Stomach (tissue), 9 donors: ENCODE results near the gene SLC35D1. TPM values are rescaled to one million over a fixed set of nuclear protein-coding genes. Genes with fewer than 3 reads are reported as not detected.

Experiments
- DNase-seq, 2 donors: peaks; one replicate each; pipeline versions ENCODE4 v3.0.0 to v3.0.0-alpha.2; 2013 to 2019
- H3K27ac ChIP-seq, 5 donors: fragments of 200-600 bp in 4 of 5; sonication (generic) in 4 of 5; one replicate each; pipeline ENCODE4 v1.5.1; 2013 to 2019; ENCODE audit warnings: mild to moderate bottlenecking in 1 of 5, moderate library complexity in 1 of 5
- H3K27me3 ChIP-seq, 3 donors: fragments of 200-600 bp; sonication (generic); one replicate each; pipeline ENCODE4 v1.5.1; 2017 to 2019; ENCODE audit warnings: mixed run types in 1 of 3
- H3K36me3 ChIP-seq, 4 donors: fragments of 200-600 bp; sonication (generic); 1 replicate in 3 of 4; 2 replicates in 1 of 4; pipeline ENCODE4 v1.5.1; 2016 to 2019
- H3K4me1 ChIP-seq, 4 donors: fragments of 200-600 bp; sonication (generic); one replicate each; pipeline ENCODE4 v1.5.1; 2016 to 2019
- H3K4me3 ChIP-seq, 4 donors: fragments of 200-600 bp; sonication (generic) in 3 of 4; one replicate each; pipeline ENCODE4 v1.5.1; 2016 to 2019; ENCODE audit warnings: mild to moderate bottlenecking in 1 of 4
- H3K9me3 ChIP-seq, 4 donors: fragments of 200-600 bp; sonication (generic); one replicate each; pipeline ENCODE4 v1.5.1; 2016 to 2019
- EP300 ChIP-seq: sonication (generic); formaldehyde crosslinking; IDR thresholded peaks from one replicate; pipeline ENCODE4 v1.6.1; 2017; ENCODE audit warnings: antibody characterized with exemption
- POLR2A ChIP-seq, 4 donors: fragments of 450-650 bp; IDR thresholded peaks; one replicate each; pipeline ENCODE4 v1.6.1; 2016; ENCODE audit warnings: antibody characterized with exemption in 4 of 4, control low read depth in 2 of 4, mild to moderate bottlenecking in 1 of 4, moderate library complexity in 1 of 4
- POLR2AphosphoS5 ChIP-seq, 3 donors: sonication (generic); formaldehyde crosslinking; IDR thresholded peaks; one replicate each; pipeline ENCODE4 v1.6.1; 2016; ENCODE audit warnings: antibody characterized with exemption in 3 of 3
- WGBS, 5 donors: extraction: QIAGEN DNeasy Blood & Tissue Kit in 3 of 5; methylation state at CpG; one replicate each; pipeline versions ENCODE4 v1.1.5 to v1.1.7; 2013 to 2018; 5-methylcytosine and 5-hydroxymethylcytosine counted together
- intact Hi-C: fragments of 100-400 bp; cut with DNase I; formaldehyde crosslinking; loops from one replicate; pipeline ENCODE4 v1.15.1; 2023; ENCODE audit warnings: low total_unique reads
- polyA plus RNA-seq, 3 donors: library from polyadenylated mRNA; stranded (reverse); fragments of 200-250 nt; gene quantifications; one replicate each; pipeline ENCODE4 v1.2.3, GENCODE V29; 2013
- total RNA-seq, 5 donors: library from RNA; depleted of rRNA; stranded (reverse); fragments of >200 nt; gene quantifications; one replicate each; pipeline versions ENCODE4 v1.1.0 to v1.2.3, GENCODE V29; 2014 to 2016
- TF ChIP-seq, protein P1 (sequence below), 7 experiments: fragments of 450-650 bp in 4 of 7; fragments of 200-600 bp in 3 of 7; sonication (generic) in 3 of 7; IDR thresholded peaks; one replicate each; pipeline ENCODE4 v1.5.1; 2016 to 2019; ENCODE audit warnings: antibody characterized with exemption in 7 of 7, control low read depth in 2 of 7, mild to moderate bottlenecking in 1 of 7
- donor health status: healthy with polysubstance abuse.
- donor health status: Bipolar disorder and iron deficiency.
- donor health status: healthy.

The SLC35D1 gene
- total and polyA plus RNA-seq, 8 donors, result 1.7 to 40.8 (median 10.0) TPM

DNA sequence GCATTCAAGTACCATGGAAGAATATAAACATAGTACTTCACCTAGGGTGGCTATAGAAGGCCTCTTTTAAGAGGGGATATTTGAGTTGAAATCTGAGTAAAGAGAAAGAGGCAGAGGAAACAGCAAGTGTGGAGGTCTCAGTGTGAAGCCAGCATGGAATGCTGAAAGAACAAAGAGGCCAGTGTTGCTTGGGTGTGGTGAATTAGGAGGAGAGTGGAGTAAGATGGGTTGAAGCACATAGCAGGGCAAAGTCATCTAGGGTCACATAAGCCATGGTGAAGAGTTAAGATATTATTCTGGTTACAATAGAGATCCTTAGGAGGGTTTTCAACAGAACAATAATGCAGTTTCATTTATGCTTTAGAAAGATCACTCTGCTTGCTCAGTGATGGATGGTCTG is 43.4 kb upstream of the SLC35D1 start:
- DNase-seq, result no peak
- no peak overlapping the region for H3K4me3 ChIP-seq
- intact Hi-C loops, result no loop called here
- no peaks in the 10 kb centered on the region for H3K9me3 ChIP-seq
- H3K27me3 ChIP-seq, result no peaks in the 10 kb centered on the region
- H3K27ac ChIP-seq, result no peak overlapping the region
- H3K36me3 ChIP-seq, result no peaks in the 10 kb centered on the region
- H3K4me1 ChIP-seq, result no peaks in the 10 kb centered on the region
- TF ChIP-seq, protein P1, sequence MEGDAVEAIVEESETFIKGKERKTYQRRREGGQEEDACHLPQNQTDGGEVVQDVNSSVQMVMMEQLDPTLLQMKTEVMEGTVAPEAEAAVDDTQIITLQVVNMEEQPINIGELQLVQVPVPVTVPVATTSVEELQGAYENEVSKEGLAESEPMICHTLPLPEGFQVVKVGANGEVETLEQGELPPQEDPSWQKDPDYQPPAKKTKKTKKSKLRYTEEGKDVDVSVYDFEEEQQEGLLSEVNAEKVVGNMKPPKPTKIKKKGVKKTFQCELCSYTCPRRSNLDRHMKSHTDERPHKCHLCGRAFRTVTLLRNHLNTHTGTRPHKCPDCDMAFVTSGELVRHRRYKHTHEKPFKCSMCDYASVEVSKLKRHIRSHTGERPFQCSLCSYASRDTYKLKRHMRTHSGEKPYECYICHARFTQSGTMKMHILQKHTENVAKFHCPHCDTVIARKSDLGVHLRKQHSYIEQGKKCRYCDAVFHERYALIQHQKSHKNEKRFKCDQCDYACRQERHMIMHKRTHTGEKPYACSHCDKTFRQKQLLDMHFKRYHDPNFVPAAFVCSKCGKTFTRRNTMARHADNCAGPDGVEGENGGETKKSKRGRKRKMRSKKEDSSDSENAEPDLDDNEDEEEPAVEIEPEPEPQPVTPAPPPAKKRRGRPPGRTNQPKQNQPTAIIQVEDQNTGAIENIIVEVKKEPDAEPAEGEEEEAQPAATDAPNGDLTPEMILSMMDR (IDR thresholded peaks at IDR 0.05), result no peak
- TF ChIP-seq POLR2A (IDR thresholded peaks at IDR 0.05) (no peak), POLR2AphosphoS5 (IDR thresholded peaks at IDR 0.05) (no peak), EP300 (no peak)

DNA sequence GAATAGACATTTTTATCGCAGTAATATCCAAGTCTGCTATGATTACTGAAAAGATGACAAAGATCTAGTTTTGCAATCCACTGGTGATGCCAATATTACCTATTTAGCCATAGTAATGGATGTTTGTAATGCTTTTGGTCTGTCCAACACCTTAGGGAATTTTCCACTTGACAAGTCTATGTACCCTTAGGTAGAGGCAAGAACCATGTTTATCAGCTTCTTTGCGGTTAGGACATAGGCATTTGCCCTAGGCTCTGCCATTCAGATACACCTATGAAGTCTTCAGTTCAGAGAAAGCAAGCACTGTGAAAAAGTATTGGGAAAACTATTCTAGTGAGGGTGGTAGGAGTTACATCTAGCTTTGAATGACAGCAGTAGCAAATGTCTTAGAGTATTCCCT is 40.2 kb upstream of the SLC35D1 start:
- intact Hi-C loops, result no loop called here
- H3K27ac ChIP-seq, result no peak overlapping the region
- no peak for DNase-seq
- no peak overlapping the region for H3K4me3 ChIP-seq
- TF ChIP-seq, protein P1 (IDR thresholded peaks at IDR 0.05), result no peak
- no peak for TF ChIP-seq EP300
- no peak for TF ChIP-seq POLR2A (IDR thresholded peaks at IDR 0.05)
- no peak for TF ChIP-seq POLR2AphosphoS5 (IDR thresholded peaks at IDR 0.05)
- peaks cover 0 to 7% (median 0%) of the 10 kb centered on the region in 4 donors for H3K9me3 ChIP-seq
- H3K36me3 ChIP-seq, result no peaks in the 10 kb centered on the region
- no peaks in the 10 kb centered on the region for H3K27me3 ChIP-seq
- 90 to 92% (median 92%) methylated on average over 2 of the region's 2 CpGs for WGBS, 5 donors
- no peaks in the 10 kb centered on the region for H3K4me1 ChIP-seq

DNA sequence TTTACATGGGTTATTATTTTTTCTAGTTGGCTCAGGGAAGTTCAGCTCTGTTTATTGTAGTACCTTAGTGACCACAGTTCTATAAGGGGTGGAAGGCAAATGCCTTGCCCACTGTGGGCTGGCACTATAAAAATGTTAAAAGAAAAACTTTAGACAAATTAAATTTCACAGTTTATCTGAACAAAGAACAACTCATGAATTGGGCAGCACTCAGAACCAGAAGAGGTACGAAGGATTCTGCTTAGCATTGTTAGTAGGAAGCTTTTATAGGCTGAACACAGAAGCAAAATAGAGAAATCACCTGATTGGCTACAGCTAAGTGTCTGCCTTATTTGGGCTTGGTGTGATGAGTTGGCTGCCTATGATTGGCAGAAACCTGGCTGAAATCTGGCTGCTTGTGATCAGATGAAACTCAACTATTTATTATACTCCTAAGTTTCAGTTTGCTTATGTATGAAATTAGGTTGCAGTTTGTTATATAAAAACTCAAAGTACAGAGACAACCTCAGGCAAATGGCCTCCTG is 35.8 kb upstream of the SLC35D1 start:
- intact Hi-C loops, result no loop called here
- WGBS, 5 donors, result 84 to 95% (median 95%) methylated on average over 1 of the region's 1 CpG

DNA sequence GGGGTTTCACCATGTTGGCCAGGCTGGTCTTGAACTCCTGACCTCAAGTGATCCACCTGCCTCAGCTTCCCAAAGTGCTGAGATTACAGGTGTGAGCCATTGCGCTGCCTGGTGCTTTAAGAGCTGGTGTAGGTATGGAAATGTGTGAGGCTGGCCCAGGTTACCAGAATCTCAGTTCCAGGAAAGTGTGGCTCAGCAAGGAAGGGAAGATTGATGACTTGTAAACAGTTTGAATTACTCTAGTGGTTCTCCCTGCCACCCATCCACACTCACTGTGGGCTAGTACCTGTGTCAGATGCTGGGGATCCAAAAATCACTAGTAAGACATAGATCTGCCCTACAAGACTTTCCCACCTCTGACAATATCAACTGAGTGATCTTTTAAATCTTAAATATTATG is 34.5 kb upstream of the SLC35D1 start:
- no peaks in the 10 kb centered on the region for H3K36me3 ChIP-seq
- intact Hi-C loops, result no loop called here
- WGBS, 5 donors, result 91 to 100% (median 100%) methylated on average over 1 of the region's 1 CpG
- DNase-seq, result no peak
- H3K4me3 ChIP-seq, result no peak overlapping the region
- H3K27ac ChIP-seq, result no peak overlapping the region
- H3K4me1 ChIP-seq, result no peaks in the 10 kb centered on the region
- H3K9me3 ChIP-seq, result peaks cover 0 to 8% (median 0%) of the 10 kb centered on the region in 4 donors
- TF ChIP-seq POLR2AphosphoS5 (IDR thresholded peaks at IDR 0.05) (no peak), EP300 (no peak), POLR2A (IDR thresholded peaks at IDR 0.05) (no peak)
- TF ChIP-seq, protein P1 (IDR thresholded peaks at IDR 0.05), result no peak
- H3K27me3 ChIP-seq, result no peaks in the 10 kb centered on the region

More for the DNA sequence above, 35.8 kb upstream of the SLC35D1 start:
- no peak overlapping the region for H3K4me3 ChIP-seq
- H3K9me3 ChIP-seq, result peaks cover 0 to 8% (median 0%) of the 10 kb centered on the region in 4 donors
- no peaks in the 10 kb centered on the region for H3K36me3 ChIP-seq
- no peak for TF ChIP-seq EP300
- no peak for TF ChIP-seq POLR2A (IDR thresholded peaks at IDR 0.05)
- no peak for TF ChIP-seq POLR2AphosphoS5 (IDR thresholded peaks at IDR 0.05)
- TF ChIP-seq, protein P1 (IDR thresholded peaks at IDR 0.05), result no peak
- H3K27ac ChIP-seq, result no peak overlapping the region
- H3K4me1 ChIP-seq, result no peaks in the 10 kb centered on the region
- H3K27me3 ChIP-seq, result no peaks in the 10 kb centered on the region
- no peak for DNase-seq
